Gastroesophageal sphincter (tissue), 3 donors: Measurements from ENCODE around the gene PLCL1.

Source experiments
- EP300 ChIP-seq: sonication (generic); formaldehyde crosslinking; IDR thresholded peaks from one replicate; pipeline ENCODE4 v1.6.1; 2017; ENCODE audit warnings: antibody characterized with exemption, mild to moderate bottlenecking
- POLR2A ChIP-seq, 2 donors: fragments of 450-650 bp; IDR thresholded peaks; one replicate each; pipeline ENCODE4 v1.6.1; 2017; ENCODE audit warnings: antibody characterized with exemption in 2 of 2, mild to moderate bottlenecking in 2 of 2, moderate library complexity in 1 of 2
- TF ChIP-seq, protein P1 (sequence below), 4 experiments: fragments of 200-600 bp in 2 of 4; fragments of 450-650 bp in 2 of 4; sonication (generic) in 1 of 4; IDR thresholded peaks; one replicate each; pipeline ENCODE4 v1.5.1; 2017 to 2019; ENCODE audit warnings: antibody characterized with exemption in 4 of 4, mild to moderate bottlenecking in 2 of 4, moderate library complexity in 2 of 4

DNA sequence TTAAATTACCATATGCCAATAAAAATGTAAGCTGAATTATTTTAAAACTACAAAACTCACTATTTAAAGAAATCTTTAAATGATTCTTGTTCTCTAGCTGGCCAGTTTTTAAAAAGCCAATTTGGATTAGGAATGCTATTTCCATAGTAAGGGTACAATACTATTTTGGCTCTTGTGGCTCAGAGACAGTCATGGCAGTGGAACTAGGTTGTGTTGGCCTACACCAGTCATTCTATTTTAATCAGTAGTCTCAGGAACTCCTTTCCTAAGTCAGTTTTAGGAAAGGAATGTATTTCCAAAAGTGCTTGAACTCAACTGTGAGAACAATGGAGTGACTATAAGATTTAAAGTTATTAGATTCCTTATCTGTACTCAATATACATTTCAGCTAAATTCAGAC lies 25.1 kb upstream of the PLCL1 start:
- no peak for TF ChIP-seq EP300
- TF ChIP-seq, protein P1, sequence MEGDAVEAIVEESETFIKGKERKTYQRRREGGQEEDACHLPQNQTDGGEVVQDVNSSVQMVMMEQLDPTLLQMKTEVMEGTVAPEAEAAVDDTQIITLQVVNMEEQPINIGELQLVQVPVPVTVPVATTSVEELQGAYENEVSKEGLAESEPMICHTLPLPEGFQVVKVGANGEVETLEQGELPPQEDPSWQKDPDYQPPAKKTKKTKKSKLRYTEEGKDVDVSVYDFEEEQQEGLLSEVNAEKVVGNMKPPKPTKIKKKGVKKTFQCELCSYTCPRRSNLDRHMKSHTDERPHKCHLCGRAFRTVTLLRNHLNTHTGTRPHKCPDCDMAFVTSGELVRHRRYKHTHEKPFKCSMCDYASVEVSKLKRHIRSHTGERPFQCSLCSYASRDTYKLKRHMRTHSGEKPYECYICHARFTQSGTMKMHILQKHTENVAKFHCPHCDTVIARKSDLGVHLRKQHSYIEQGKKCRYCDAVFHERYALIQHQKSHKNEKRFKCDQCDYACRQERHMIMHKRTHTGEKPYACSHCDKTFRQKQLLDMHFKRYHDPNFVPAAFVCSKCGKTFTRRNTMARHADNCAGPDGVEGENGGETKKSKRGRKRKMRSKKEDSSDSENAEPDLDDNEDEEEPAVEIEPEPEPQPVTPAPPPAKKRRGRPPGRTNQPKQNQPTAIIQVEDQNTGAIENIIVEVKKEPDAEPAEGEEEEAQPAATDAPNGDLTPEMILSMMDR (IDR thresholded peaks at IDR 0.05), result no peak
- no peak for TF ChIP-seq POLR2A (IDR thresholded peaks at IDR 0.05)
